HG03432 (cell line): Measurements from ENCODE around the gene SPATA9.

Experiments used
- ATAC-seq: cut with Tn5 transposase; IDR thresholded peaks from one replicate; pipeline ENCODE4 v1.9.1; 2021; ENCODE audit warnings: mild to moderate bottlenecking, moderate library complexity; ENCODE audit not compliant: unreplicated experiment

The SPATA9 gene

GRCh38 chr5:95686651-95687050 lies 3.9 kb upstream of the SPATA9 start:
- ATAC-seq: no peak

- ATAC-seq: no peak
These were observed 1.6 kb upstream of the SPATA9 start for GRCh38 chr5:95684361-95684760.

- ATAC-seq: no peak
These were observed 9.7 kb downstream of the SPATA9 start for GRCh38 chr5:95673081-95673480.

- ATAC-seq: no peak
These were observed 10.2 kb downstream of the SPATA9 start for GRCh38 chr5:95672641-95673040.

- no peak for ATAC-seq
These were observed 11.0 kb downstream of the SPATA9 start for GRCh38 chr5:95671826-95672225.

- ATAC-seq: no peak
These were observed 12.2 kb downstream of the SPATA9 start for GRCh38 chr5:95670568-95670967.

GRCh38 chr5:95669985-95670384 lies 12.8 kb downstream of the SPATA9 start:
- no peak for ATAC-seq

GRCh38 chr5:95669540-95669939 lies 13.3 kb downstream of the SPATA9 start:
- ATAC-seq: no peak

GRCh38 chr5:95668728-95669127 lies 14.1 kb downstream of the SPATA9 start:
- no peak for ATAC-seq

- no peak for ATAC-seq
These were observed 14.6 kb downstream of the SPATA9 start for GRCh38 chr5:95668216-95668615.

- ATAC-seq: no peak
These were observed 15.1 kb downstream of the SPATA9 start for GRCh38 chr5:95667678-95668077.

- no peak for ATAC-seq
These were observed 15.7 kb downstream of the SPATA9 start for GRCh38 chr5:95667061-95667618.

- no peak for ATAC-seq
These were observed 18.5 kb downstream of the SPATA9 start for GRCh38 chr5:95664204-95664786.

- no peak for ATAC-seq
These were observed 19.8 kb downstream of the SPATA9 start for GRCh38 chr5:95662946-95663345.

- ATAC-seq: no peak
These were observed 22.7 kb downstream of the SPATA9 start for GRCh38 chr5:95660060-95660459.

GRCh38 chr5:95655575-95655974 lies 27.2 kb downstream of the SPATA9 start:
- no peak for ATAC-seq

- no peak for ATAC-seq
These were observed 28.6 kb downstream of the SPATA9 start for GRCh38 chr5:95654196-95654595.

GRCh38 chr5:95652849-95653248 lies 29.9 kb downstream of the SPATA9 start:
- no peak for ATAC-seq

- ATAC-seq: no peak
These were observed 32.8 kb downstream of the SPATA9 start for GRCh38 chr5:95649842-95650620.

GRCh38 chr5:95649274-95649673 lies 33.5 kb downstream of the SPATA9 start:
- no peak for ATAC-seq

- ATAC-seq: no peak
These were observed 34.6 kb downstream of the SPATA9 start for GRCh38 chr5:95647886-95648860.
